Kasumi-1 (cell line): ENCODE measurements around the gene PAEP.
"Not testable (repeated sequence)": the region's sequence is repeated elsewhere in the genome, so short reads cannot be mapped to it uniquely, and the experiment has no call there.

Experiments used
- DNase-seq, 2 experiments: peaks; one replicate each; lab custom pipeline; 2025; lab: John Stamatoyannopoulos, UW

PAEP gene

GRCh38 chr9:135561391-135562234 is at the start of gene PAEP:
Gene PAEP (plus strand): TSS chr9:135561756.
- DNase-seq = no peak

- no peak for DNase-seq
Measured at GRCh38 chr9:135512241-135512603, 49.3 kb upstream of the PAEP start.

GRCh38 chr9:135512904-135513303 is 48.7 kb upstream of the PAEP start:
- DNase-seq = no peak

GRCh38 chr9:135513351-135513846 is 48.2 kb upstream of the PAEP start:
- DNase-seq = no peak

GRCh38 chr9:135513906-135514305 is 47.6 kb upstream of the PAEP start:
- not testable (repeated sequence) for DNase-seq

GRCh38 chr9:135514342-135515082 is 47.0 kb upstream of the PAEP start:
- no peak for DNase-seq

GRCh38 chr9:135515083-135515951 is 46.2 kb upstream of the PAEP start:
- no peak for DNase-seq

- no peak for DNase-seq
Measured at GRCh38 chr9:135516132-135516860, 45.3 kb upstream of the PAEP start.

- DNase-seq = no peak
Measured at GRCh38 chr9:135517407-135517822, 44.1 kb upstream of the PAEP start.

GRCh38 chr9:135519179-135519971 is 42.2 kb upstream of the PAEP start:
- no peak for DNase-seq

- DNase-seq = no peak
Measured at GRCh38 chr9:135520916-135521607, 40.5 kb upstream of the PAEP start, which contains the start of gene LCN1. Gene LCN1 (plus strand): TSS chr9:135521440. CDS start chr9:135521498, 58 bp downstream.

GRCh38 chr9:135521608-135522095 is 39.9 kb upstream of the PAEP start:
- no peak for DNase-seq

GRCh38 chr9:135522137-135522877 is 39.2 kb upstream of the PAEP start:
- no peak for DNase-seq

GRCh38 chr9:135522931-135523330 is 38.6 kb upstream of the PAEP start:
- no peak for DNase-seq

GRCh38 chr9:135523521-135524129 is 37.9 kb upstream of the PAEP start:
- no peak for DNase-seq

- no peak for DNase-seq
Measured at GRCh38 chr9:135524130-135524861, 37.3 kb upstream of the PAEP start.

GRCh38 chr9:135525241-135526088 is 36.1 kb upstream of the PAEP start:
- no peak for DNase-seq
